ENCODE measurements around the gene MAPK9. TPM values are rescaled to one million over a fixed set of nuclear protein-coding genes. Genes with fewer than 3 reads are reported as not detected.
A peak's percentile ranks its signal among the peaks of the same experiment; 100 is the strongest.

MAPK9 gene
- total RNA-seq, 1 experiment from 2014 or later = 98.2 TPM

DNA sequence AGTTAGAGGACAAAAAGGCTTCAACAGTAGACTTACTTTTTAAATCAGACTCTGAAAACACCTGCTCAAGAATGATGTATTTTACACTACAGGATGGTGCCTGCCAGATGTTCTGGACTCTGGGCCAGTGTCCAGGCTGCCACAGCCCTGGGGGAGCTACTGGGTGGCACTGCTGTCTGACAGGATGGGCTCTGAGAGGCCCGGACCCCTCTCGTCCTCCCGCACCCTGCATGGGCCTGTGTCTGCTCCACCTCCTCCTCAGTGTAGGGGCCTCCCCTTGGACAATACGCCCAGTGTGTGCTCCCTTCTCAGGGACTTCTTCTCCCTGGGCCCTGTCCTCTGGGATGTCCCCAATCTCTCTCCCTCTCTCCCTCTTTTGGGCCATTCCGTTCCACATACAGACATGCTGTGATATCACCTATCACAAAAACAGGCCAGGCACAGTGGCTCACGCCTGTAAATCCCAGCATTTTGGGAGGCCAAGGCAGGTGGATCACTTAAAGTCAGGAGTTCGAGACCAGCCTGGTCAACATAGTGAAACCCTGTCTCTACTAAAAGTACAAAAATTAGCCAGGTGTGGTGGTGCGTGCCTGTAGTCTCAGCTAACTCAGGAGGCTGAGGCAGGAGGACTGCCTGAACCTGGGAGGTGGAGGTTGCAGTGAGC lies 37.9 kb upstream of the MAPK9 start:
- Histone ChIP-seq H3K36me3 (no peaks in the 10 kb centered on the region; the same call in 1 of the 2 replicates), H3K4me3 (no peak overlapping the region), H3K9me3 (no peaks in the 10 kb centered on the region), H3K27me3 (no peaks in the 10 kb centered on the region)
- DNase-seq = no peak

DNA sequence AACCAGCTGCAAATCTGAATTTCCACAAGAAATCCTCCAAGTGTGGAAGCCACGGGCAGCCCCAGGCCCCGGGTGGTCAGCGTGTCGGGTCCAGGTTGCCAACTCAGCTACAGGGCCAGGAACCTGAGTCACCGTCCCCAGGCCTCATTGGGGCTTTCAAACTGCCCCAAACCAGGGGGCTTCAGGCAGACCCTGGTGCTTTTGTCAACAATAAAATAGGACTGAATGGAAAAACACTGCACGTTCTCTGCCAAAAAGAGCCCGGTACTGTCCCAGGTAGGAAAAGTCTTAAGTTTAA lies 37.2 kb upstream of the MAPK9 start:
- Histone ChIP-seq H3K27me3 (no peaks in the 10 kb centered on the region), H3K9me3 (no peaks in the 10 kb centered on the region), H3K4me3 (no peak overlapping the region), H3K36me3 (no peaks in the 10 kb centered on the region; the same call in 1 of the 2 replicates)
- no peak for DNase-seq

GRCh38 chr5:180328296-180329137 lies 36.6 kb upstream of the MAPK9 start:
- Histone ChIP-seq H3K9me3 (no peaks in the 10 kb centered on the region), H3K4me3 (no peak overlapping the region), H3K27me3 (no peaks in the 10 kb centered on the region), H3K36me3 (no peaks in the 10 kb centered on the region; the same call in 1 of the 2 replicates)
- peak; percentile 81 for DNase-seq

- H3K27me3 ChIP-seq = no peaks in the 10 kb centered on the region
- no peaks in the 10 kb centered on the region for H3K9me3 ChIP-seq
- H3K36me3 ChIP-seq = no peaks in the 10 kb centered on the region; the same call in 1 of the 2 replicates
- no peak overlapping the region for H3K4me3 ChIP-seq
- DNase-seq = no peak
Observed at GRCh38 chr5:180326989-180327565, 35.2 kb upstream of the MAPK9 start.

- Histone ChIP-seq H3K27me3 (no peaks in the 10 kb centered on the region), H3K36me3 (no peaks in the 10 kb centered on the region; the same call in 1 of the 2 replicates)
Observed at GRCh38 chr5:180324601-180324950, 32.7 kb upstream of the MAPK9 start.

DNA sequence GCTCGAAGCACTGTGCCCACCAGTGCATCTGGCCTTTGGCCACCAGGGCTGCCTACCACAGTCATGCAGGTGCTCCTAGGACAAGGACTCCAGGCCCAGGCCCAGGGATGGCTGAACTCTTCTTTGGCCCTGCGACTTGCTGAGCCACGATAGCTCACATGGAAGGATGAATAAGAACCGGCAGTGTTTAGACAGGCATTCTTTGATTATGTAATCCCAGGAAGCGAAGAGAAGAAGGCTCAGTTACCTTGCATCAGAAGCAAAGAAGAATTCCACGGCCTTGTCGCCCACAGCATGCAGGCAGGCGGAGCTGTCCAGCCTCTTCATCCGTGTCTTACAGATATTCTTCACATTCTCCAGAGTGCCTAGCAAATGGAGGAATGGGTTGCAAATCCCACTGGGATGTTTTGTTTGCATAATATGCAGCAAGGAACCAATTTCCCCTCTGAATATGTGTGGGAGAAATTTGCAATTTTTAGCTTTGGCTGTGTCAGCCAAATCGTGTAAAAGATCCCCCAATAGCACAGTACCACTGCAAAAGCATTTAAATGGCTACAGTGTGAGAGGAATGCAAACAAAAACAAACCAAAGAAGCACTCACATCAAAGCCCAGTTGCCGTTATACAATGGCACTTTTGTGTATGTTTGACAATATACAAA lies 32.2 kb upstream of the MAPK9 start:
- H3K4me3 ChIP-seq = no peak overlapping the region
- DNase-seq = peak; percentile 49
- H3K27me3 ChIP-seq = no peaks in the 10 kb centered on the region
- H3K36me3 ChIP-seq = no peaks in the 10 kb centered on the region; the same call in 1 of the 2 replicates
- no peaks in the 10 kb centered on the region for H3K9me3 ChIP-seq

More at GRCh38 chr5:180324601-180324950, 32.7 kb upstream of the MAPK9 start:
- DNase-seq = no peak
- Histone ChIP-seq H3K4me3 (no peak overlapping the region), H3K9me3 (no peaks in the 10 kb centered on the region)

DNA sequence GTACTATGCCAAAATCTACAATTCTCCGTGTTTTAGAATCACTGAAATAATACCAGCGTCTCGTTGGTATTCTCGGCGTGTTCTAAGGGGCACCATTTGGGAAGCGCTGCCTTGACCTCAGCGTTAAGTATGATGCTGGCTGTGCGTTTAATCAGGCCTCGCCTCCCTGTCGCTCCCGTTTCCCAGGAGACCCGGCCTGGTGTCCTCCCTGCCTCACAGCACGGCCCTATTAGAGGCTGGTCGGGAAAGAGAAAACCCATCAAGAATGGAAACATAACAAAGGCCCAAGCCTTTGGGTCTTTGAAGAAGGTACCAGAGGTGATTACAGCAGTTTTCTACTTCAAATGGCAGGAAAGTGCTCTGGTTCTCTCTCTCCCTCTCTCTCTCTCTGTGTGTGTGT lies 31.3 kb upstream of the MAPK9 start:
- no peak for DNase-seq
- Histone ChIP-seq H3K4me3 (no peak overlapping the region), H3K9me3 (no peaks in the 10 kb centered on the region), H3K27me3 (no peaks in the 10 kb centered on the region), H3K36me3 (no peaks in the 10 kb centered on the region)

GRCh38 chr5:180318456-180319089 lies 26.7 kb upstream of the MAPK9 start:
- Histone ChIP-seq H3K27me3 (no peaks in the 10 kb centered on the region), H3K4me3 (no peak overlapping the region), H3K36me3 (no peaks in the 10 kb centered on the region), H3K9me3 (no peaks in the 10 kb centered on the region)
- no peak for DNase-seq

- Histone ChIP-seq H3K27me3 (no peaks in the 10 kb centered on the region), H3K36me3 (no peaks in the 10 kb centered on the region), H3K9me3 (no peaks in the 10 kb centered on the region), H3K4me3 (no peak overlapping the region)
- DNase-seq = no peak
Observed at GRCh38 chr5:180316586-180316985, 24.7 kb upstream of the MAPK9 start.

- Histone ChIP-seq H3K4me3 (no peak overlapping the region), H3K9me3 (no peaks in the 10 kb centered on the region), H3K36me3 (no peaks in the 10 kb centered on the region), H3K27me3 (no peaks in the 10 kb centered on the region)
- DNase-seq = peak; percentile 64
Observed at GRCh38 chr5:180315762-180316212, 23.9 kb upstream of the MAPK9 start.

DNA sequence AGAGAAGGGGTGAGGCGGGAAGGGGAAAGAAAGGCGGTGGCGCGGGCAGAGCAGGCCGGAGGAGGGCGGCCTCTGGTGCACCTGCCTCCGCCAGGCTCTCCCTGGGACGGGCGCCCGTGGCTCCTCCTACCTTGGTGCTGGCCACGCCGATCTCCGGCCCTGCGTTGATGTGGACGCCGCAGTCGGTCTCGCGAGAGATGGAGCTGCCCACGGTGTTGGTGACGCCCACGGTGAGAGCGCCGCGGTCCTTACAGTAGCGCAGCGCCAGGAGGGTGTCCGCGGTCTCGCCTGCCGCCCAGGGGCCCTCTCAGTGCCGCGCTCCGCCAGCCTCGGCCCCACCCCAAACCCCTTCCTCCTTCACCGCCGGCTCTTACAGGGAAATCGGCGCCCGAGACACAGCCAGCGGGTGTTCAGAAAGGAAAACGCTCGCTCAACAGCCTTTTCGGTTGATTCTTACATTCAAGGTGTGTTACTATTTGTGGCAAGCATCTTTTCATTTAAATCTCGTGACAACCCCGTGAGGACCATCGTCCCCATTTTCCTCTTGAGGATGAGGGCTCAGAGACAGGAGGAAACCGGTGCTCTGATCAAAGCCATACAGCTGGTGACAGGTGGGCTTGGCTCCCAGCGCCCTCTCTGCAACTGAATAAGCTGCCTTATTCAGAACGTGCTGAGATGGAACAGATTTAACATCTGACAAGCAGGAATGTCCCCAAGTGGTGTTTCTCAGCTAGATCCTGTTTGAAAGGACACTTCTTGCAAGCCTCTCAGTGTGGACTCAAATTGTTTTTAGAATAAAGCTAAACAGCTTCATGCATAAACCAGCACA lies 22.0 kb upstream of the MAPK9 start:
- no peaks in the 10 kb centered on the region for H3K9me3 ChIP-seq
- H3K4me3 ChIP-seq = no peak overlapping the region
- H3K36me3 ChIP-seq = no peaks in the 10 kb centered on the region
- no peaks in the 10 kb centered on the region for H3K27me3 ChIP-seq
- no peak for DNase-seq

- no peak for DNase-seq
- no peaks in the 10 kb centered on the region for H3K36me3 ChIP-seq
- H3K27me3 ChIP-seq = no peaks in the 10 kb centered on the region
- H3K9me3 ChIP-seq = no peaks in the 10 kb centered on the region
- H3K4me3 ChIP-seq = no peak overlapping the region
Observed at GRCh38 chr5:180311216-180311615, 19.3 kb upstream of the MAPK9 start.

DNA sequence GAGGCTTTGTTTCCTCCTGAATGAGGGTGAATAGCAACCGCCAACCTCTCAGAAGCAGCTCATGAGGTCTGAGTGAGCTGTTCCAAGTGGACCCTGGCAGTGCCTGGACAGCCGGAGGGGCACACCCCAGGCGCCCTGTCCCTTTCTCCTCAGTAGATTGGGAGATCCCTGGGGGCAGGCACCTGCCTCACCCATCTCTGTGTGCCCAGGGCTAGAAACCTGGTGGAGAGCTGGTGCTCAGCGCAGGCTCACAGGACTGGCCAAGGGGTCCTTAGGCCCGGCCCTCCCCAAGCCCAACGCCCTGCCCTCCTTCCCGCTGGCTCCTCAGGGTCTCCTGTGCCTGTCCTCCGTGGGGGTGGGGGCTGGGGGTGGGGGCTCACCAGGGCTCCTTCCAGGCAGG lies 14.9 kb upstream of the MAPK9 start:
- no peak for DNase-seq
- Histone ChIP-seq H3K4me3 (no peak overlapping the region), H3K9me3 (no peaks in the 10 kb centered on the region), H3K36me3 (no peaks in the 10 kb centered on the region), H3K27me3 (no peaks in the 10 kb centered on the region)

DNA sequence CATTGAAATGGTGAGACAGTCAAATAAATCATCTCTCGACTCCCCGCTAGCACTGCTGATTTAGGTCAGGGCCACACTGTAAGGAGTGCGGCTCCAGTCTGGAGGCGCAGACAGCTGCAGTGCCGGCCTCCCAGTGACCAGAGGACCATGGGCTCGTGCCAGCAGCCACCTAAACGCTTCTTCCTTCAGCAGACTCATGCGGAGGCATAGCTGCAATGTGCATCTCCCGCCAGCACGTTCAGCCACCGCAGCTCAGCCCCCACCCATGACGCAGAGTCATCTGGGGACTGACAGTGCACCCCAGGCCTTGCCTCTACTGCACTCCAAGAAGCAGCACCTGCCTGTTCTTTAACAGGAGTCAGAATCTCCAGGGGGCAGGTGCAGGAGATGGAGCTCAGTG lies 13.6 kb upstream of the MAPK9 start:
- DNase-seq = no peak

DNA sequence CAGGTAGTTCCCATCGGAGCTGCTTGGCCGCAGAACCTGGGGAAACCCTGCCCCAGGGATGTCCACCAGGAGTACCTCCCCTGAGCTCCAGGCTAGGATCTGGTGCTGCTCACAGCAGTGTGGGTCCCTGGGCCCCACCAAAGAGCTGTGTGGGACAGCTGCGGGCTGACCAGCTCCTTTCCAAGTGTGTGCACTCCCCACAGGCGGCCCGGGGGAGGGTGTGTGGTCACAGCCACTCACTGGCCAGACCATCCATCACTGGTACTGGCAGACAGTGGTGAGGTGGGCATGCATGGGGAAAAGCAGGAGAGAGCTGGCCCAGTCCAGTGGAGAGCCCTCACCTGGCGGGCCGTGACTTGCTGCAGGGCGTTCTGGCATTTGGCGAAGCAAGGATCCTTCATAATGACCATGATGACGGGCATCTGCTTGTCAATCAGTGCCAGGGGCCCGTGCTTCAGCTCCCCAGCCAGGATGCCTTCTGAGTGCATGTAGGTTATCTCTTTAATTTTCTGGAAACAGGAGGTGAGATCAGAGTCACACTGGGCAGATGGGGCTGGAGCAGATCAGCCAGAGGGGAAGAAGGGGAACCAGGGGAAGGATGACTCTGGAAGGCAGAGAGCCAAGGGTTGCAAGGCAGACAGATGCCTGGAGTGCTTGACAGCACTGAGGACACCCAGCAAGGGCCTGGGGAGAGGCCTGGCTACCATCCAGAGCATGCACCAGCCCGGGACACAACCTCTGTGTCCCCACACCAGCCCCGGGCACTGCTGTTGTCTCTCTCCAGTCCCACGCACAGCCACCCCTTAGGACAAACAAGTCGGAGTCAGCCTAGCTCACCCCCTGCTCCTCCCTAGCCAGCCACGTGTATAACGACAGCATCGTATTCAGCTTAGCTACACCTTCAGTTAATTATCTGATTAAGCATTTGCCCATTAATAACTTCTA lies 12.8 kb upstream of the MAPK9 start:
- no peak for DNase-seq
- no peaks in the 10 kb centered on the region for H3K27me3 ChIP-seq
- H3K4me3 ChIP-seq = no peak overlapping the region
- no peaks in the 10 kb centered on the region for H3K9me3 ChIP-seq
- no peaks in the 10 kb centered on the region for H3K36me3 ChIP-seq

More for the DNA sequence above, 13.6 kb upstream of the MAPK9 start:
- Histone ChIP-seq H3K4me3 (no peak overlapping the region), H3K36me3 (no peaks in the 10 kb centered on the region), H3K9me3 (no peaks in the 10 kb centered on the region), H3K27me3 (no peaks in the 10 kb centered on the region)

All from MG63 (cell line).